Measurements from ENCODE around the gene ARHGEF9.

ARHGEF9 gene

GRCh38 chrX:63746278-63746677, 38.7 kb downstream of the ARHGEF9 start:
- DNase-seq (ENCODE audit: low spot score), result no peak

- peak; percentile 29 for DNase-seq (ENCODE audit: low spot score)
Measured at GRCh38 chrX:63744850-63745394, 40.1 kb downstream of the ARHGEF9 start.

GRCh38 chrX:63743596-63743995, 41.4 kb downstream of the ARHGEF9 start:
- no peak for DNase-seq (ENCODE audit: low spot score)

- no peak for DNase-seq (ENCODE audit: low spot score)
Measured at GRCh38 chrX:63740382-63740781, 44.6 kb downstream of the ARHGEF9 start.

GRCh38 chrX:63739885-63740284, 45.1 kb downstream of the ARHGEF9 start:
- DNase-seq (ENCODE audit: low spot score), result no peak

- no peak for DNase-seq (ENCODE audit: low spot score)
Measured at GRCh38 chrX:63738696-63739095, 46.3 kb downstream of the ARHGEF9 start.

GRCh38 chrX:63737131-63737921, 47.7 kb downstream of the ARHGEF9 start:
- no peak for DNase-seq (ENCODE audit: low spot score)

- no peak for DNase-seq (ENCODE audit: low spot score)
Measured at GRCh38 chrX:63735882-63736281, 49.1 kb downstream of the ARHGEF9 start.

- no peak for DNase-seq (ENCODE audit: low spot score)
Measured at GRCh38 chrX:63720293-63720692, 64.7 kb downstream of the ARHGEF9 start.

- no peak for DNase-seq (ENCODE audit: low spot score)
Measured at GRCh38 chrX:63719633-63720032, 65.4 kb downstream of the ARHGEF9 start.

GRCh38 chrX:63718010-63718694, 66.9 kb downstream of the ARHGEF9 start:
- no peak for DNase-seq (ENCODE audit: low spot score)

GRCh38 chrX:63713526-63713925, 71.5 kb downstream of the ARHGEF9 start:
- DNase-seq (ENCODE audit: low spot score), result no peak

GRCh38 chrX:63708801-63709200, 76.2 kb downstream of the ARHGEF9 start:
- DNase-seq (ENCODE audit: low spot score), result no peak

GRCh38 chrX:63702556-63702955, 82.5 kb downstream of the ARHGEF9 start:
- DNase-seq (ENCODE audit: low spot score), result no peak

GRCh38 chrX:63686878-63687714, 97.9 kb downstream of the ARHGEF9 start:
- no peak for DNase-seq (ENCODE audit: low spot score)

- no peak for DNase-seq (ENCODE audit: low spot score)
Measured at GRCh38 chrX:63680423-63680822, 104.6 kb downstream of the ARHGEF9 start.

- DNase-seq (ENCODE audit: low spot score), result no peak
Measured at GRCh38 chrX:63679432-63679831, 105.6 kb downstream of the ARHGEF9 start.

GRCh38 chrX:63675716-63676115, 109.3 kb downstream of the ARHGEF9 start:
- no peak for DNase-seq (ENCODE audit: low spot score)

- no peak for DNase-seq (ENCODE audit: low spot score)
Measured at GRCh38 chrX:63673896-63674295, 111.1 kb downstream of the ARHGEF9 start.

- no peak for DNase-seq (ENCODE audit: low spot score)
Measured at GRCh38 chrX:63664741-63665140, 120.3 kb downstream of the ARHGEF9 start.

- no peak for DNase-seq (ENCODE audit: low spot score)
Measured at GRCh38 chrX:63664083-63664482, 120.9 kb downstream of the ARHGEF9 start.

- DNase-seq (ENCODE audit: low spot score), result peak; percentile 2
Measured at GRCh38 chrX:63661676-63662075, 123.3 kb downstream of the ARHGEF9 start.
